ENCODE results near the gene ZNF248.

- no peak for TF ChIP-seq ARNTL (CRISPR knock-in tag; IDR thresholded peaks at IDR 0.05; ENCODE audit: borderline replicate concordance, low read depth)
- no peak for TF ChIP-seq PATZ1 (CRISPR knock-in tag; IDR thresholded peaks at IDR 0.05; ENCODE audit: borderline replicate concordance)
- no peak for TF ChIP-seq ZNF70 (CRISPR knock-in tag; IDR thresholded peaks at IDR 0.05)
- TF ChIP-seq ZFP30 (CRISPR knock-in tag; IDR thresholded peaks at IDR 0.05), result no peak
- no peak for TF ChIP-seq ZC3H10 (CRISPR knock-in tag; IDR thresholded peaks at IDR 0.05)
Observed at GRCh38 chr10:37736120-37736519, 121.3 kb downstream of the ZNF248 start.
